ENCODE data around the gene NPW. TPM values are rescaled to one million over a fixed set of nuclear protein-coding genes. Genes with fewer than 3 reads are reported as not detected.

The NPW gene
- polyA plus RNA-seq, 4 donors, result 0.48 to 9.0 (median 0.81) TPM; not detected in 1

DNA sequence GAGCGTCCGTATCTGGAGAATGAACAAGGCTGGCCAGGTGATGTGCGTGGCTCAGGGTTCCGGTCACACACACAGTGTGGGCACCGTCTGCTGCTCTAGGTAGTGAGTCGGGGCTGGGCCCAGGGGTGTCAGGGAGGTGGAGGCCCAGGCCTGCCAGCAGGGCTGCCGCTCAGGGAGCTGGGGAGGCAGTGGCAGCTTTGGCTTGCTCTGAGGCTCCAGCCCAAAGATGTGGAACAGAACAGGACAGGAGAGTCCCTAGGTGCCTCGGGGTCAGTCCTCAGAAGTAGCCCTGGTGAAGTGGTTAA is 43.4 kb upstream of the NPW start:
- H3K36me3 ChIP-seq (ENCODE audit: control insufficient read depth in 3 of 3, insufficient read depth in 2 of 3, low read depth in 1 of 3, low read length in 3 of 3), result peaks cover 0 to 51% (median 7%) of the 10 kb centered on the region in 3 donors

DNA sequence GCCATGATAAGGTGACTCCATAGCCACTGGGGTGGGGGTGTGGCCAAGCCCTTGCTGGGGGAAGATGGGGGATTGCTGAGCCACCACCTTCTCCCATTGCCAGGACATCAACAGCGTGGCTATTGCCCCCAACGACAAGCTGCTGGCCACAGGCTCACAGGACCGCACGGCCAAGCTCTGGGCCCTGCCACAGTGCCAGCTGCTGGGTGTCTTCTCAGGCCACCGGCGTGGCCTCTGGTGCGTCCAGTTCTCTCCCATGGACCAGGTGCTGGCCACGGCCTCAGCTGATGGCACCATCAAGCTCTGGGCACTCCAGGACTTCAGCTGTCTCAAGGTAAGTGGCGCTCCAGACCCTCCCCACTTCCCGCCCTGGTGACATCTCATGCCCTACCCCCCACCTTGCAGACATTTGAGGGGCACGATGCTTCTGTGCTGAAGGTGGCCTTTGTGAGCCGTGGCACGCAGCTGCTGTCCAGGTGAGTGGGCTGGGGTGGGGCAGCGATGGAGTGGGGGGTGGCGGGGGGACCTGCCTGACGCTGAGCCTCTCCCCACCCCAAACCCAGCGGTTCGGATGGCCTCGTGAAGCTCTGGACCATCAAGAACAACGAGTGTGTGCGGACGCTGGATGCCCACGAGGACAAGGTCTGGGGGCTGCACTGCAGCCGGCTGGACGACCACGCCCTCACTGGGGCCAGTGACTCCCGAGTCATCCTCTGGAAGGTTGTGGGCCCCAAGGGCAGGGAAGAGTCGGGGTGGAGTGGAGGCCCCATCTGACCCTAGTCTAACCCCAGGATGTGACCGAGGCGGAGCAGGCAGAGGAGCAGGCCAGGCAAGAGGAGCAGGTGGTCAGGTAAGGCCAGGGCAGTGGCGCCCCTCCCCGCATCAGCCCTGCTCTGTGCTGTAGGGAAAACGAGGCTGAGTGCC is 42.4 kb upstream of the NPW start:
- H3K36me3 ChIP-seq (ENCODE audit: control insufficient read depth in 3 of 3, insufficient read depth in 2 of 3, low read depth in 1 of 3, low read length in 3 of 3), result peaks cover 0 to 51% (median 7%) of the 10 kb centered on the region in 3 donors
- no peaks in the 10 kb centered on the region for H3K9me3 ChIP-seq (ENCODE audit: control insufficient read depth in 2 of 2, insufficient read depth in 1 of 2, low read depth in 1 of 2, low read length in 1 of 2)
- H3K27ac ChIP-seq (ENCODE audit: low read depth in 1 of 3, low read length in 2 of 3), result no peak overlapping the region
- FAIRE-seq (no peak), DNase-seq (no peak)
- H3K4me1 ChIP-seq (ENCODE audit: control insufficient read depth in 3 of 3, insufficient read depth in 2 of 3, low read depth in 1 of 3, low read length in 2 of 3), result peaks cover 2 to 47% (median 5%) of the 10 kb centered on the region in 3 donors
- no peak overlapping the region for H3K4me3 ChIP-seq (ENCODE audit: low read depth in 1 of 3, low read length in 3 of 3)
- WGBS, 3 donors, result 90 to 93% (median 91%) methylated on average over 31 to 33 of the region's 33 CpGs
- H3K27me3 ChIP-seq (ENCODE audit: control insufficient read depth in 3 of 3, insufficient read depth in 3 of 3, low read length in 3 of 3), result peaks cover 0 to 30% (median 5%) of the 10 kb centered on the region in 3 donors

More for the DNA sequence above, 43.4 kb upstream of the NPW start:
- Histone ChIP-seq H3K4me3 (ENCODE audit: low read depth in 1 of 3, low read length in 3 of 3) (no peak overlapping the region), H3K9me3 (ENCODE audit: control insufficient read depth in 2 of 2, insufficient read depth in 1 of 2, low read depth in 1 of 2, low read length in 1 of 2) (no peaks in the 10 kb centered on the region), H3K27me3 (ENCODE audit: control insufficient read depth in 3 of 3, insufficient read depth in 3 of 3, low read length in 3 of 3) (peaks cover 0 to 20% (median 5%) of the 10 kb centered on the region in 3 donors), H3K4me1 (ENCODE audit: control insufficient read depth in 3 of 3, insufficient read depth in 2 of 3, low read depth in 1 of 3, low read length in 2 of 3) (peaks cover 2 to 37% (median 5%) of the 10 kb centered on the region in 3 donors), H3K27ac (ENCODE audit: low read depth in 1 of 3, low read length in 2 of 3) (no peak overlapping the region)
- FAIRE-seq (no peak), DNase-seq (no peak)
- WGBS, 3 donors, result 90 to 96% (median 92%) methylated on average over 8 of the region's 8 CpGs

DNA sequence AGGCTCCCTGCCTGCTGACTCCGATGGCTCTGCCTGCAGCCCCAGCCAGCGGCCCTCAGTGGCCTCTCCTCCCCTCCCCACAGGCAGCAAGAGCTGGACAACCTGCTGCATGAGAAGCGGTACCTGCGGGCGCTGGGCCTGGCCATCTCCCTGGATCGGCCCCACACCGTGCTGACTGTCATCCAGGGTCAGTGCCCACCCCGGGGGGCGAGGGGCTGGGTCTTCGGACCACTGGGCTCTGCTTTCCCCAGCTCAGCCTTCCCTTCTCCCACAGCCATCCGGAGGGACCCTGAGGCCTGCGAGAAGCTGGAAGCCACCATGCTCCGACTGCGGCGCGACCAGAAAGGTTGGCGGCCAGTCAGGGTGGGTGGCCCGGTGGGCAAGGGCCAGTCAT is 41.7 kb upstream of the NPW start:
- Histone ChIP-seq H3K4me1 (ENCODE audit: control insufficient read depth in 3 of 3, insufficient read depth in 2 of 3, low read depth in 1 of 3, low read length in 2 of 3) (peaks cover 3 to 49% (median 5%) of the 10 kb centered on the region in 3 donors), H3K27me3 (ENCODE audit: control insufficient read depth in 3 of 3, insufficient read depth in 3 of 3, low read length in 3 of 3) (peaks cover 0 to 37% (median 5%) of the 10 kb centered on the region in 3 donors), H3K4me3 (ENCODE audit: low read depth in 1 of 3, low read length in 3 of 3) (no peak overlapping the region), H3K36me3 (ENCODE audit: control insufficient read depth in 3 of 3, insufficient read depth in 2 of 3, low read depth in 1 of 3, low read length in 3 of 3) (peaks cover 0 to 51% (median 7%) of the 10 kb centered on the region in 3 donors), H3K27ac (ENCODE audit: low read depth in 1 of 3, low read length in 2 of 3) (no peak overlapping the region), H3K9me3 (ENCODE audit: control insufficient read depth in 2 of 2, insufficient read depth in 1 of 2, low read depth in 1 of 2, low read length in 1 of 2) (no peaks in the 10 kb centered on the region)
- FAIRE-seq (no peak), DNase-seq (no peak)
- WGBS, 3 donors, result 94 to 97% (median 95%) methylated on average over 17 to 18 of the region's 18 CpGs

DNA sequence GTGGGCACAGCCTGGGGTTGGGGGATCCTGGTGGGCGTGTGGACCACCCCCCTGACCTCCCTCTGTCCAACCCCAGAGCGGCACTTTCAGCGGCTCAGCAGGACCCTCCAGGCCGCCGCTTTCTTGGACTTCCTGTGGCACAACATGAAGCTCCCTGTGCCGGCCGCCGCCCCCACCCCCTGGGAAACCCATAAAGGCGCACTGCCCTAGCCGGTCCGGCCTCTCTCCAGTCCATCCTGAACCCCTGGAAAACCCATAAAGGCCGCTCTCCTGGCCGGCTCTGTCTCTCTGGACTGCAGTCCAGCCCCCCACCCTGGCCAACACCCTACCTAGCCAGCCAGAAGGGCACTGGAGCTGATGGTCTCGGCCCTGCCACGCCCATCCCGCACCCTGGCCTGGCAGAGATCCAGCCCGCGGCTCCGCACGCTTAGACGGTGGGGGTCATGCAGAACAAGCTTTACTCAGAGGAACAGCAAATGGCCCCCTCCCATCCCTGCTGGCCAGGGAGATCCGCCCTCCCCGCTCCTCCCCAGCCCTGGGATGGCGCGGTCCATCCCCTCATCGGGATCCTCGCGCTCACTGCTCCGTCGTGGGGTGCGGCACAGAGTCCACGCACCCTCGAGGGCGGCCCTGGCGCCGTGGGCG is 41.0 kb upstream of the NPW start:
- DNase-seq (peak in 1 of 2 donors; percentile 30), FAIRE-seq (no peak)
- Histone ChIP-seq H3K27me3 (ENCODE audit: control insufficient read depth in 3 of 3, insufficient read depth in 3 of 3, low read length in 3 of 3) (peaks cover 0 to 41% (median 5%) of the 10 kb centered on the region in 3 donors), H3K4me1 (ENCODE audit: control insufficient read depth in 3 of 3, insufficient read depth in 2 of 3, low read depth in 1 of 3, low read length in 2 of 3) (peaks cover under 1 to 48% (median 5%) of the 10 kb centered on the region in 3 donors), H3K27ac (ENCODE audit: low read depth in 1 of 3, low read length in 2 of 3) (peak overlapping the region in 2 of 3 donors; percentile 47 to 56), H3K4me3 (ENCODE audit: low read depth in 1 of 3, low read length in 3 of 3) (peak overlapping the region; percentile 20 to 51 (median 30)), H3K9me3 (ENCODE audit: control insufficient read depth in 2 of 2, insufficient read depth in 1 of 2, low read depth in 1 of 2, low read length in 1 of 2) (no peaks in the 10 kb centered on the region), H3K36me3 (ENCODE audit: control insufficient read depth in 3 of 3, insufficient read depth in 2 of 3, low read depth in 1 of 3, low read length in 3 of 3) (peaks cover 0 to 48% (median 7%) of the 10 kb centered on the region in 3 donors)
- WGBS, 3 donors, result 42 to 67% (median 66%) methylated on average over 33 to 37 of the region's 37 CpGs

DNA sequence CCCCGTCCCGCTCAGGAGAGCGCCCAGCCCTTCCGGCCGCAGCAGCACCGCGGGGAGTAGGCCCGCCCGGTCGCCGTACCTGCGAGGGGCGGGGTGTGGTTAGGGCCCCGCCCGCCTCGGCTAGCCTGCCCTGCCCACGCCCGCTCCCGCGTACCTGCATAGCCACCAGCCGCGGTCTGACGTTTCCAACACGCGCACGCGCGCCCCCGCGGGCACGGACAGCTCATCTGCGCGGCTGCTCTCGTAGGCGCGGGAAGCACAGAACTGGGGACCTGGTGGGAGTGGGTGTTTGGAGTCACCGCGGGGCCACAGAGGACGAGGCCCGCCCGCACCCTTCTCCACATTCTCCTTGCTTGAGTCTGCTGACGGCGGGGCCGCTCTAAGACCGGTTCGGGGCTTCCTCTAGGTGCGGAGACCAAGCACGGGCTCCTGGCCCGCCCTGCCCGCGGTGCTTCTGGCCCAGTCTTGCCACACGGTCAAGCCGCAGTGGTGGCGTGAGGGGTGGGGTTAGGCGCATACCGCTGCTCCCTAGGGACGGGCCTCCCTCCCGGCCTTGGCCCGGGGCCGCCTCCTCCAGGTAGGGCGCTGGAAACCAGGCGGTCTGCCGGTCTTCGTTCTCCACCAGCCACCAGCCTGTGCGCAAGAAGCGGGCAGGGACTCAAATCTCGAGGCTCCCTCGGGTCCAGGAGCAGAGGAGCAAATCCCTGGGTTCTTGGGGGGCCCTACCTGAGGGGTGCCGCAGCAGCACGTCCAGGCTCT is 40.1 kb upstream of the NPW start:
- FAIRE-seq (no peak), DNase-seq (peak; percentile 91 to 93)
- Histone ChIP-seq H3K4me1 (ENCODE audit: control insufficient read depth in 3 of 3, insufficient read depth in 2 of 3, low read depth in 1 of 3, low read length in 2 of 3) (peaks cover 0 to 48% (median 5%) of the 10 kb centered on the region in 3 donors), H3K4me3 (ENCODE audit: low read depth in 1 of 3, low read length in 3 of 3) (peak overlapping the region in 2 of 3 donors; percentile 40 to 51), H3K9me3 (ENCODE audit: control insufficient read depth in 2 of 2, insufficient read depth in 1 of 2, low read depth in 1 of 2, low read length in 1 of 2) (no peaks in the 10 kb centered on the region), H3K27ac (ENCODE audit: low read depth in 1 of 3, low read length in 2 of 3) (peak overlapping the region; percentile 57 to 86 (median 80)), H3K36me3 (ENCODE audit: control insufficient read depth in 3 of 3, insufficient read depth in 2 of 3, low read depth in 1 of 3, low read length in 3 of 3) (peaks cover 0 to 43% (median 7%) of the 10 kb centered on the region in 3 donors), H3K27me3 (ENCODE audit: control insufficient read depth in 3 of 3, insufficient read depth in 3 of 3, low read length in 3 of 3) (peaks cover 0 to 41% (median 5%) of the 10 kb centered on the region in 3 donors)
- 4 to 22% (median 21%) methylated on average over 31 to 70 of the region's 70 CpGs for WGBS, 3 donors

DNA sequence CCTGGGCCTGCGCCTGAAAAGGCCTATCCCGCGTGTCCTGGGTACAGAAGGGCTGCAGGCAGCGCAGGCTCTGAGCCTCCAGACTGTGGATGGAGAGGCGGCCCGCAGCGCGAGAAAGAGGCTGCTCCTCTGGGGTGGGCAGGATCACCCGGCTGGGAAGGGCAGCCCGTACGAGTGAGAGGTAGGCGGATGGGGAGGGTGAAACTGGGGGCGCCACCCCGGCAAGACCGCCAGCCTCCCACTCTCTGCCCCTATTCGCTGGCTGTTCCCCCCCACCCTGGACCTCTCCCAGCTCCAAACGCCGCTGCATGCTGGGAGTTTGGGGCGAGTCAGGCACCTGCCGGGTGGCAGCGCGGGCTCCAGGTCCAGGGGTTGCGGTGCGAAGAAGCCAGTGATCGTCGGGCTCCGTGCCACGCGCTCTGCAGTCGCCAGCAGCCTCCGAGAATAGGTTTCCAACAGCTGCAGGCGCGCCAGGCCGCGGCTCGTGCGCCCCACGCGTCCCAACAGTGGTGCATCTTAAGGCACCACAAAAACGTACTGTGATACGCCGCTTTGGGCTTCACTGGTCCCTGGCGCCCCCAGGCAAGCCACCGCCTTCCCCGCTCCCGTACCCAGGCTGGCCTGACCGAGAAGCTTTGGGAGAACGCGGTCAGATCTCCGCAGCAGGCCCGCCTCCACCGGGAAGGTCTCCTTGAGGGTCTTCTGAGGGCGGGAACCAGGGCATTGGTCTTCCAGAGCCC is 39.4 kb upstream of the NPW start:
- WGBS, 3 donors, result 3 to 8% (median 5%) methylated on average over 47 to 53 of the region's 53 CpGs
- H3K4me1 ChIP-seq (ENCODE audit: control insufficient read depth in 3 of 3, insufficient read depth in 2 of 3, low read depth in 1 of 3, low read length in 2 of 3), result peaks cover 0 to 53% (median 5%) of the 10 kb centered on the region in 3 donors
- peaks cover 0 to 41% (median 5%) of the 10 kb centered on the region in 3 donors for H3K27me3 ChIP-seq (ENCODE audit: control insufficient read depth in 3 of 3, insufficient read depth in 3 of 3, low read length in 3 of 3)

DNA sequence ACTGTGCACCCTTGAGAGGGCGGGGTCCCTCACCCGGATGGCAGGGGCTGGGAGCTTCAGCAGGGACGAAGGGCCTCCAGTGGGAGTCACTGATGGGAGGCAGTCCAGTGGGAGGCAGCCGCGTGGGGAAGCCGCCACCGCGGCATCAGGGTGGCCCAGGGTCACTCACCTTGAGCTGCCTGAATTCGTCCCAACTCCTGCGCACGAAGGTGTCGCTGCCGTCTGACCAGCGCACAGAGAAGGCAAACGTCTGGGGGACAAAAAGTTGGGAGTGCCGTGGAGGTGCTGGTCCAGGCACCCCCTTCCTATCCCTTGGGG is 38.9 kb upstream of the NPW start:
- 18 to 21% (median 19%) methylated on average over 16 of the region's 16 CpGs for WGBS, 3 donors
- peaks cover 0 to 41% (median 5%) of the 10 kb centered on the region in 3 donors for H3K27me3 ChIP-seq (ENCODE audit: control insufficient read depth in 3 of 3, insufficient read depth in 3 of 3, low read length in 3 of 3)
- peak overlapping the region in 1 of 3 donors; percentile 6 for H3K4me3 ChIP-seq (ENCODE audit: low read depth in 1 of 3, low read length in 3 of 3)
- H3K27ac ChIP-seq (ENCODE audit: low read depth in 1 of 3, low read length in 2 of 3), result no peak overlapping the region
- H3K36me3 ChIP-seq (ENCODE audit: control insufficient read depth in 3 of 3, insufficient read depth in 2 of 3, low read depth in 1 of 3, low read length in 3 of 3), result peaks cover 0 to 40% (median 0%) of the 10 kb centered on the region in 3 donors
- H3K4me1 ChIP-seq (ENCODE audit: control insufficient read depth in 3 of 3, insufficient read depth in 2 of 3, low read depth in 1 of 3, low read length in 2 of 3), result peaks cover 0 to 58% (median 5%) of the 10 kb centered on the region in 3 donors
- no peaks in the 10 kb centered on the region for H3K9me3 ChIP-seq (ENCODE audit: control insufficient read depth in 2 of 2, insufficient read depth in 1 of 2, low read depth in 1 of 2, low read length in 1 of 2)
- DNase-seq (no peak), FAIRE-seq (no peak)

More for the DNA sequence above, 39.4 kb upstream of the NPW start:
- Histone ChIP-seq H3K9me3 (ENCODE audit: control insufficient read depth in 2 of 2, insufficient read depth in 1 of 2, low read depth in 1 of 2, low read length in 1 of 2) (no peaks in the 10 kb centered on the region), H3K4me3 (ENCODE audit: low read depth in 1 of 3, low read length in 3 of 3) (peak overlapping the region; percentile 6 to 40 (median 9)), H3K36me3 (ENCODE audit: control insufficient read depth in 3 of 3, insufficient read depth in 2 of 3, low read depth in 1 of 3, low read length in 3 of 3) (peaks cover 0 to 40% (median 0%) of the 10 kb centered on the region in 3 donors), H3K27ac (ENCODE audit: low read depth in 1 of 3, low read length in 2 of 3) (peak overlapping the region; percentile 57 to 86 (median 80))
- DNase-seq, result peak; percentile 54 to 57
- FAIRE-seq, result no peak
